H9 (cell line): Measurements from ENCODE around the gene NR4A2. TPM values are rescaled to one million over a fixed set of nuclear protein-coding genes. Genes with fewer than 3 reads are reported as not detected.

Source experiments
- DNase-seq: peaks from one replicate; pipeline ENCODE4 v3.0.0-alpha.2; 2017
- H2AFZ ChIP-seq: one replicate; pipeline ENCODE4 v1.6.1; 2013; ENCODE audit warnings: mild to moderate bottlenecking, low read length, control low read depth, moderate library complexity
- H2AK5ac ChIP-seq: 2 replicates; pipeline ENCODE4 v1.6.1; 2013; ENCODE audit warnings: low read length, control low read depth, mixed read lengths; ENCODE audit not compliant: insufficient read length
- H2BK120ac ChIP-seq: one replicate; pipeline ENCODE4 v1.6.1; 2013; ENCODE audit warnings: low read depth, mild to moderate bottlenecking, low read length, control low read depth, inconsistent platforms; ENCODE audit not compliant: poor library complexity, severe bottlenecking
- H2BK12ac ChIP-seq: 2 replicates; pipeline ENCODE4 v1.6.1; 2013; ENCODE audit warnings: low read length, control low read depth, mixed read lengths, low read depth; ENCODE audit not compliant: insufficient read length
- H2BK15ac ChIP-seq: 2 replicates; pipeline ENCODE4 v1.6.1; 2013; ENCODE audit warnings: low read depth, low read length, control low read depth
- H2BK20ac ChIP-seq: one replicate; pipeline ENCODE4 v1.6.1; 2013; ENCODE audit warnings: low read depth, mild to moderate bottlenecking, low read length, control low read depth, inconsistent platforms; ENCODE audit not compliant: poor library complexity, severe bottlenecking
- H2BK5ac ChIP-seq: 2 replicates; pipeline ENCODE4 v1.6.1; 2013; ENCODE audit warnings: low read length, control low read depth, mixed read lengths; ENCODE audit not compliant: insufficient read length
- H3K14ac ChIP-seq: 2 replicates; pipeline ENCODE4 v1.6.1; 2013; ENCODE audit warnings: low read length, control low read depth; ENCODE audit not compliant: insufficient read depth
- H3K18ac ChIP-seq: 2 replicates; pipeline ENCODE4 v1.6.1; 2013; ENCODE audit warnings: low read depth, mild to moderate bottlenecking, mixed read lengths, low read length, control low read depth; ENCODE audit not compliant: insufficient read length
- H3K23ac ChIP-seq: 2 replicates; pipeline ENCODE4 v1.6.1; 2013; ENCODE audit warnings: low read length, control low read depth, mixed read lengths, low read depth; ENCODE audit not compliant: insufficient read length
- H3K23me2 ChIP-seq: 2 replicates; pipeline ENCODE4 v1.6.1; 2013; ENCODE audit warnings: low read depth, mild to moderate bottlenecking, mixed read lengths, low read length, control low read depth; ENCODE audit not compliant: insufficient read length, poor library complexity, severe bottlenecking
- H3K27ac ChIP-seq: 2 replicates; pipeline ENCODE4 v1.5.1; 2013; ENCODE audit warnings: low read length, control low read depth, mixed read lengths, low read depth; ENCODE audit not compliant: insufficient read length
- H3K27me3 ChIP-seq: 2 replicates; pipeline ENCODE4 v1.6.1; 2013; ENCODE audit warnings: low read length, control low read depth, inconsistent platforms; ENCODE audit not compliant: insufficient read depth
- H3K4ac ChIP-seq: 2 replicates; pipeline ENCODE4 v1.6.1; 2013; ENCODE audit warnings: low read depth, mild to moderate bottlenecking, control low read depth, inconsistent platforms, low read length, moderate library complexity
- H3K4me1 ChIP-seq: 2 replicates; pipeline ENCODE4 v1.6.1; 2013; ENCODE audit warnings: low read length, control low read depth, inconsistent platforms; ENCODE audit not compliant: insufficient read depth
- H3K4me2 ChIP-seq: 2 replicates; pipeline ENCODE4 v1.6.1; 2013; ENCODE audit warnings: low read length, control low read depth, mixed read lengths; ENCODE audit not compliant: insufficient read length, insufficient read depth
- H3K56ac ChIP-seq: 2 replicates; pipeline ENCODE4 v1.6.1; 2013; ENCODE audit warnings: low read depth, mild to moderate bottlenecking, mixed read lengths, low read length, control low read depth; ENCODE audit not compliant: insufficient read length
- H3K79me1 ChIP-seq: 2 replicates; pipeline ENCODE4 v1.6.1; 2013; ENCODE audit warnings: low read depth, mild to moderate bottlenecking, moderate library complexity, low read length, control low read depth, inconsistent platforms; ENCODE audit not compliant: insufficient read depth, poor library complexity, severe bottlenecking
- H3K79me2 ChIP-seq: 2 replicates; pipeline ENCODE4 v1.6.1; 2013; ENCODE audit warnings: low read length, control low read depth, inconsistent platforms; ENCODE audit not compliant: insufficient read depth
- H3K9ac ChIP-seq: 2 replicates; pipeline ENCODE4 v1.6.1; 2013; ENCODE audit warnings: low read length, control low read depth, mixed read lengths; ENCODE audit not compliant: insufficient read length; ENCODE audit errors: extremely low read depth
- H3K9me3 ChIP-seq: one replicate; pipeline ENCODE4 v1.6.1; 2013; ENCODE audit warnings: low read depth, low read length, inconsistent platforms; ENCODE audit not compliant: control insufficient read depth
- H3T11ph ChIP-seq: one replicate; pipeline ENCODE4 v1.6.1; 2013; ENCODE audit warnings: mild to moderate bottlenecking, low read length, control low read depth, inconsistent platforms
- H4K20me1 ChIP-seq: one replicate; pipeline ENCODE4 v1.6.1; 2013; ENCODE audit not compliant: control insufficient read depth, insufficient read length, insufficient read depth
- H4K5ac ChIP-seq: 2 replicates; pipeline ENCODE4 v1.6.1; 2013; ENCODE audit warnings: low read depth, mild to moderate bottlenecking, mixed read lengths, low read length, control low read depth; ENCODE audit not compliant: insufficient read length
- H4K8ac ChIP-seq: replicated peaks from 2 replicates; pipeline ENCODE4 v1.6.1; 2013; ENCODE audit warnings: low read length, control low read depth, mixed read lengths, low read depth; ENCODE audit not compliant: insufficient read length
- H4K91ac ChIP-seq: 2 replicates; pipeline ENCODE4 v1.6.1; 2013; ENCODE audit warnings: low read depth, mild to moderate bottlenecking, moderate library complexity, mixed read lengths, low read length, control low read depth; ENCODE audit not compliant: insufficient read length
- H3K27ac Mint-ChIP-seq, 3 experiments: 2 replicates in 2 of 3; 3 replicates in 1 of 3; pipeline ENCODE4 v1.8.0; 2020 to 2021; ENCODE audit warnings: mixed read lengths in 3 of 3, mild to moderate bottlenecking in 1 of 3, moderate library complexity in 1 of 3
- H3K27me3 Mint-ChIP-seq: 2 replicates; pipeline ENCODE4 v1.8.0; 2021; ENCODE audit warnings: low read depth, mild to moderate bottlenecking, moderate library complexity, mixed read lengths
- H3K36me3 Mint-ChIP-seq, 3 experiments: 2 replicates in 2 of 3; 3 replicates in 1 of 3; pipeline ENCODE4 v1.8.0; 2020 to 2021; ENCODE audit warnings: low read depth in 3 of 3, mixed read lengths in 3 of 3; ENCODE audit not compliant: insufficient read depth in 1 of 3
- H3K4me1 Mint-ChIP-seq, 2 experiments: 2 replicates each; pipeline ENCODE4 v1.8.0; 2020; ENCODE audit warnings: mixed read lengths in 2 of 2
- H3K4me3 Mint-ChIP-seq, 2 experiments: 2 replicates in 1 of 2; 3 replicates in 1 of 2; pipeline ENCODE4 v1.8.0; 2020 to 2021; ENCODE audit warnings: mild to moderate bottlenecking in 2 of 2, mixed read lengths in 2 of 2, moderate library complexity in 1 of 2
- H3K9me3 Mint-ChIP-seq, 2 experiments: 2 replicates in 1 of 2; 3 replicates in 1 of 2; pipeline ENCODE4 v1.8.0; 2020; ENCODE audit warnings: mild to moderate bottlenecking in 2 of 2, mixed read lengths in 2 of 2, moderate library complexity in 1 of 2
- total RNA-seq: library from RNA; stranded (reverse); gene quantifications from 2 replicates; pipeline ENCODE4 v1.2.1, GENCODE V29; 2021
- TF ChIP-seq, protein P1 (sequence below): fragments of 200-600 bp; sonication (generic); conservative IDR thresholded peaks from 3 replicates; pipeline ENCODE4 v1.8.0; 2021; ENCODE audit warnings: antibody characterized with exemption, mild to moderate bottlenecking

Gene NR4A2
- total RNA-seq, 1 experiment from 2014 or later = 2.0 TPM

DNA sequence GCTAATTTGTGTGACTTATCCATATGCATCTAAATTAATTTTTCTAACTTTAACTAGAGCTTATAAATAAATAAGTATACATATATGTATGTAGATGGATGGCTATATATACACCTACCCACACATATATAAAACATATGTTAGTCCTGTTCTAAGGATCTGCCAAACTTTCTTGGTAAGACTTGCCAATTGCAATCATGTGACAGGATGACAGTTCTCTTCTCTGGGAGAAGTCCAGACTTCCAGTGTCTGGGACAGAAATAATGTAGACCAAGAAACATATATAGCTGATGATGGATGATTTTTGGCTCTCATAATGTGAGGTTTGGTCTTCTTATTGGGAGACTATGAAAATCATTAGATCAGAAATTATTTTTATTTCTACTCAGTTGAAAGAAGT lies 30.6 kb upstream of the NR4A2 start:
- Histone ChIP-seq H3K27me3 (no peaks in the 10 kb centered on the region), H2AK5ac (no peak overlapping the region), H4K91ac (no peak overlapping the region), H3K14ac (no peak overlapping the region), H2BK12ac (no peak overlapping the region), H2BK120ac (no peak overlapping the region), H2AFZ (no peak overlapping the region), H3K4me2 (no peak overlapping the region), H4K20me1 (no peaks in the 10 kb centered on the region), H3K23me2 (no peaks in the 10 kb centered on the region), H3K4ac (no peak overlapping the region), H3T11ph (no peak overlapping the region), H2BK5ac (no peak overlapping the region), H3K18ac (no peak overlapping the region), H4K8ac (no peak overlapping the region), H3K27ac (no peak overlapping the region), H3K23ac (no peak overlapping the region), H3K9me3 (peaks cover 5% of the 10 kb centered on the region), H3K56ac (no peak overlapping the region), H2BK15ac (no peak overlapping the region), H3K79me2 (no peaks in the 10 kb centered on the region), H2BK20ac (no peak overlapping the region), H3K79me1 (no peaks in the 10 kb centered on the region), H4K5ac (no peak overlapping the region), H3K9ac (no peak overlapping the region), H3K4me1 (no peaks in the 10 kb centered on the region)
- Mint-ChIP-seq H3K27ac (no peak overlapping the region), H3K36me3 (peaks cover 4 to 8% (median 8%) of the 10 kb centered on the region in 3 experiments; a peak in 6 of 7 replicates), H3K27me3 (no peaks in the 10 kb centered on the region; the same call in 1 of the 2 replicates), H3K9me3 (peaks cover 8 to 9% of the 10 kb centered on the region in 2 experiments; a peak in 4 of 5 replicates), H3K4me1 (0 out of 4 replicates have a peak, but pooled peaks cover 0 to 3% of the 10 kb centered on the region in 2 experiments), H3K4me3 (no peak overlapping the region)
- DNase-seq = no peak
- TF ChIP-seq, protein P1, sequence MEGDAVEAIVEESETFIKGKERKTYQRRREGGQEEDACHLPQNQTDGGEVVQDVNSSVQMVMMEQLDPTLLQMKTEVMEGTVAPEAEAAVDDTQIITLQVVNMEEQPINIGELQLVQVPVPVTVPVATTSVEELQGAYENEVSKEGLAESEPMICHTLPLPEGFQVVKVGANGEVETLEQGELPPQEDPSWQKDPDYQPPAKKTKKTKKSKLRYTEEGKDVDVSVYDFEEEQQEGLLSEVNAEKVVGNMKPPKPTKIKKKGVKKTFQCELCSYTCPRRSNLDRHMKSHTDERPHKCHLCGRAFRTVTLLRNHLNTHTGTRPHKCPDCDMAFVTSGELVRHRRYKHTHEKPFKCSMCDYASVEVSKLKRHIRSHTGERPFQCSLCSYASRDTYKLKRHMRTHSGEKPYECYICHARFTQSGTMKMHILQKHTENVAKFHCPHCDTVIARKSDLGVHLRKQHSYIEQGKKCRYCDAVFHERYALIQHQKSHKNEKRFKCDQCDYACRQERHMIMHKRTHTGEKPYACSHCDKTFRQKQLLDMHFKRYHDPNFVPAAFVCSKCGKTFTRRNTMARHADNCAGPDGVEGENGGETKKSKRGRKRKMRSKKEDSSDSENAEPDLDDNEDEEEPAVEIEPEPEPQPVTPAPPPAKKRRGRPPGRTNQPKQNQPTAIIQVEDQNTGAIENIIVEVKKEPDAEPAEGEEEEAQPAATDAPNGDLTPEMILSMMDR = no peak
